ENCODE data around the gene LIMK2. TPM values are rescaled to one million over a fixed set of nuclear protein-coding genes. Genes with fewer than 3 reads are reported as not detected.

The LIMK2 gene
- total RNA-seq: 19.6 and 23.4 TPM in 2 replicates

GRCh38 chr22:31211862-31212730, at the start of gene LIMK2:
Gene LIMK2 (plus strand): TSS chr22:31212298. CDS start chr22:31212409, 111 bp downstream.

DNA sequence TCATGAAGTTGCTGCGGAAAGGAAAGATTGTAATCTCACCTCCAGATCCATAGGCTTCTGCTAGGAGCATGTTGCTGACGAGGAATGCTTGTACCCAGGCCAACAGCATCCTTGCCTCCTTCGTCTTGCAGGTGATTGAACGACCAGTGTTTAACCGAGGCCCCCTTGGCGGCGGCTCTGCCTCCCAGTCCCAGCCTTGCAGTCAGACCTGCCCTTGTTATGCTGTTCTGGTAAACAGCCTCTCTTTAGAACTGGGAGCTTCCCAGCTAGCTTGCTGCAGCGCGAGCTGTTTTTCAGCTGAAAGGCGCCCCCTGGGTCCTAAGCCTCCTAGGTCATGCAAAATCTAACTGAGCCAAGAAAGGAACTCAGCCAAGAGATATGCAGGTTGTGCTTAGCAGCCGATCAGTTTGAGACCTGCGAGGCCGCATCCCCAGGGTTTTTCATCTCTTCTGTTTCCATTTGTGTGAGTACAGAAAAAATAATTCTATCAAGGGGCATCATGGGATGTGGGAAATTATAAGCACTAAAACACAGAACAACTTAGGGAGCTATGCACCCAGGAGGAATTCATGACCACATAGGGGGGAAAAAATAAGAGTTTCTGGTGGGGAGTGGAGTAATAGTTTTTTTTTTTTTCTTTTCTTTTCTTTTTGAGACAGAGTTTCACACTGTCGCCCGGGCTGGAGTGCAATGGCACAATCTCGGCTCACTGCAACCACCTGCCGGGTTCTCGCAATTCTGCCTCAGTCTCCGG, 80.3 kb downstream of the LIMK2 start, which contains the start of gene PIK3IP1:
Gene PIK3IP1 (minus strand): TSS at position 253 of the 754 bp plus-strand sequence. CDS start 144 bp downstream, at position 109.

Other genes starting within 250 kb of the LIMK2 start
- 13.6 and 14.5 TPM in 2 replicates for gene MORC2, start 243.5 kb upstream of the LIMK2 start, total RNA-seq
- 28.5 and 42.9 TPM in 2 replicates for gene TUG1, start 243.0 kb upstream of the LIMK2 start, total RNA-seq
- 90.1 and 122 TPM in 2 replicates for gene SMTN, start 131.0 kb upstream of the LIMK2 start, total RNA-seq
- 119 and 129 TPM in 2 replicates for gene SELENOM, start 104.7 kb upstream of the LIMK2 start, total RNA-seq
- gene INPP5J, start 89.3 kb upstream of the LIMK2 start, total RNA-seq: under 0.01 and 0.12 TPM in 2 replicates
- 0.13 TPM in 1 of 2 replicates, not detected in the other for gene PLA2G3, start 71.8 kb upstream of the LIMK2 start, total RNA-seq
- 23.0 and 29.3 TPM in 2 replicates for gene RNF185, start 52.1 kb upstream of the LIMK2 start, total RNA-seq
- 28.9 and 52.6 TPM in 2 replicates for gene PIK3IP1, start 80.2 kb downstream of the LIMK2 start, total RNA-seq
- gene PATZ1, start 134.0 kb downstream of the LIMK2 start, total RNA-seq: 9.1 and 9.3 TPM in 2 replicates
- gene DRG1, start 187.3 kb downstream of the LIMK2 start, total RNA-seq: 82.4 and 90.8 TPM in 2 replicates